Ishikawa (cell line): Measurements from ENCODE around the gene RIMBP3C.

Source experiments
- RAD21 ChIP-seq: IDR thresholded peaks from 2 replicates; pipeline ENCODE4 v1.6.1; 2012; ENCODE audit warnings: low read depth
- TAF1 ChIP-seq: IDR thresholded peaks from 2 replicates; pipeline ENCODE4 v1.6.1; 2012; ENCODE audit warnings: low read depth, mild to moderate bottlenecking
- TEAD4 ChIP-seq: IDR thresholded peaks from 2 replicates; pipeline ENCODE4 v1.6.1; 2012
- TF ChIP-seq, protein P1 (sequence below): IDR thresholded peaks from 2 replicates; pipeline ENCODE4 v1.6.1; 2012

Gene RIMBP3C

DNA sequence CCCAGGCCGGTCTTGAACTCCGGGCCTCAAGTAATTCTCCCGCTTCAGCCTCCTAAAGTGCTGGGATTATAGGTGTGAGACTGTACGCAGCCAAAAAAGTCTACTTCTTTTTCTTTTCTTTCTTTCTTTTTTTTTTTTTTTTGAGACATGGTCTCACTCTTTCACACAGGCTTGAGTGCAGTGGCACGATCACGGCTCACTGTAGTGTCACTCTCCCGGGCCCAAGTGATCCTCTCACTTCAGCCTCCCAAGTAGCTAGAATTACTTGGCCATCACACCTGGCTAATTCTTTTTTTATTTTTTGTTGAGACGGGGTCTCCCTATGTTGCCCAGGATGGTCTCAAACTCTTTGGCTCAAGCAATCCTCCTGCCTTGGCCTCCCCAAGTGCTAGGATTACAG, 12.7 kb upstream of the RIMBP3C start:
- no peak for TF ChIP-seq TEAD4
- TF ChIP-seq TAF1, result no peak
- TF ChIP-seq, protein P1, sequence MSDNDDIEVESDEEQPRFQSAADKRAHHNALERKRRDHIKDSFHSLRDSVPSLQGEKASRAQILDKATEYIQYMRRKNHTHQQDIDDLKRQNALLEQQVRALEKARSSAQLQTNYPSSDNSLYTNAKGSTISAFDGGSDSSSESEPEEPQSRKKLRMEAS, result no peak

DNA sequence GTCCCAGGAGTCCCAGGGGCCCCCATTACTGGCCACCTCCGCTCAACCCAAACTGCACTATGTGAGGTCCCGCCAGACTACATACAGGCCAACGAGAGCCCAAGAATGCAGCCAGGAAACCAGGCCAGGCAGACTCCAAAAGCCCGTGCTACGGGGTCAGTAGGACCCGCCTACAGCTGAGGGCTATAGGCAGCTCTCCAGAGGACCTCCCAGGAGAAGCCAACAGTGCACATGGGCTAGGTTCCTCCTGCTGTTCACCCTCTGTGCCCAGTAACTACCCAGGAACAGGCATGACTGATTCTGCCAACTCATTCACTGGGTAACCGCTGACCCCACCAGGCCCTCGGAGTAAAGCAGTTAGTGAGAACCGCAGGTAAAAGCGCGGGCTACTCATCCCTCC, 39.2 kb downstream of the RIMBP3C start:
- peak; percentile 11; the same call in 1 of the 2 replicates for TF ChIP-seq RAD21
